Measurements from ENCODE around the gene MAN2C1.
A peak's percentile ranks its signal among the peaks of the same experiment; 100 is the strongest.
"Not testable (repeated sequence)": the region's sequence is repeated elsewhere in the genome, so short reads cannot be mapped to it uniquely, and the experiment has no call there.

Gene MAN2C1

GRCh38 chr15:75346796-75347221 is 21.6 kb downstream of the MAN2C1 start, which contains the start of gene NEIL1:
Gene NEIL1 (plus strand): TSS chr15:75347039. CDS start chr15:75348906, 1,867 bp downstream.
- no peak for DNase-seq (ENCODE audit: low read depth)

GRCh38 chr15:75343953-75344352 is 24.5 kb downstream of the MAN2C1 start:
- not testable (repeated sequence) for DNase-seq (ENCODE audit: low read depth)

- DNase-seq (ENCODE audit: low read depth), result no peak
Observed at GRCh38 chr15:75342221-75342620, 26.2 kb downstream of the MAN2C1 start.

- no peak for DNase-seq (ENCODE audit: low read depth)
Observed at GRCh38 chr15:75339531-75340240, 28.7 kb downstream of the MAN2C1 start.

GRCh38 chr15:75338661-75339240 is 29.7 kb downstream of the MAN2C1 start:
- DNase-seq (ENCODE audit: low read depth), result no peak

- DNase-seq (ENCODE audit: low read depth), result peak; percentile 42
Observed at GRCh38 chr15:75335705-75336355, 32.6 kb downstream of the MAN2C1 start, which contains the start of gene COMMD4. Gene COMMD4 (plus strand): TSS chr15:75336063. CDS start chr15:75336090, 27 bp downstream.

- DNase-seq (ENCODE audit: low read depth), result no peak
Observed at GRCh38 chr15:75335313-75335704, 33.1 kb downstream of the MAN2C1 start.

GRCh38 chr15:75333654-75334419 is 34.6 kb downstream of the MAN2C1 start:
- DNase-seq (ENCODE audit: low read depth), result not testable (repeated sequence)

GRCh38 chr15:75332093-75332492 is 36.3 kb downstream of the MAN2C1 start:
- not testable (repeated sequence) for DNase-seq (ENCODE audit: low read depth)

GRCh38 chr15:75329571-75329970 is 38.8 kb downstream of the MAN2C1 start:
- no peak for DNase-seq (ENCODE audit: low read depth)

- no peak for DNase-seq (ENCODE audit: low read depth)
Observed at GRCh38 chr15:75328493-75329314, 39.7 kb downstream of the MAN2C1 start.

- DNase-seq (ENCODE audit: low read depth), result no peak
Observed at GRCh38 chr15:75327491-75327890, 40.9 kb downstream of the MAN2C1 start.

GRCh38 chr15:75327005-75327404 is 41.4 kb downstream of the MAN2C1 start:
- no peak for DNase-seq (ENCODE audit: low read depth)

GRCh38 chr15:75325922-75326321 is 42.5 kb downstream of the MAN2C1 start:
- DNase-seq (ENCODE audit: low read depth), result no peak

GRCh38 chr15:75321711-75322110 is 46.7 kb downstream of the MAN2C1 start:
- DNase-seq (ENCODE audit: low read depth), result no peak

GRCh38 chr15:75319231-75319897 is 49.0 kb downstream of the MAN2C1 start:
- not testable (repeated sequence) for DNase-seq (ENCODE audit: low read depth)

GRCh38 chr15:75314552-75315290 is 53.7 kb downstream of the MAN2C1 start:
- no peak for DNase-seq (ENCODE audit: low read depth)

- no peak for DNase-seq (ENCODE audit: low read depth)
Observed at GRCh38 chr15:75313116-75313845, 55.1 kb downstream of the MAN2C1 start.

GRCh38 chr15:75312548-75312947 is 55.9 kb downstream of the MAN2C1 start:
- DNase-seq (ENCODE audit: low read depth), result not testable (repeated sequence)
